Measurements from ENCODE around the gene NT5DC1. TPM values are rescaled to one million over a fixed set of nuclear protein-coding genes. Genes with fewer than 3 reads are reported as not detected.

Gene NT5DC1
- total and polyA plus RNA-seq, 10 of the 15 experiments (the other 5 are each of a cell fraction or from before 2014, with no cell fraction given): 40.8 to 140 (median 66.8) TPM

- TF ChIP-seq, protein P1, sequence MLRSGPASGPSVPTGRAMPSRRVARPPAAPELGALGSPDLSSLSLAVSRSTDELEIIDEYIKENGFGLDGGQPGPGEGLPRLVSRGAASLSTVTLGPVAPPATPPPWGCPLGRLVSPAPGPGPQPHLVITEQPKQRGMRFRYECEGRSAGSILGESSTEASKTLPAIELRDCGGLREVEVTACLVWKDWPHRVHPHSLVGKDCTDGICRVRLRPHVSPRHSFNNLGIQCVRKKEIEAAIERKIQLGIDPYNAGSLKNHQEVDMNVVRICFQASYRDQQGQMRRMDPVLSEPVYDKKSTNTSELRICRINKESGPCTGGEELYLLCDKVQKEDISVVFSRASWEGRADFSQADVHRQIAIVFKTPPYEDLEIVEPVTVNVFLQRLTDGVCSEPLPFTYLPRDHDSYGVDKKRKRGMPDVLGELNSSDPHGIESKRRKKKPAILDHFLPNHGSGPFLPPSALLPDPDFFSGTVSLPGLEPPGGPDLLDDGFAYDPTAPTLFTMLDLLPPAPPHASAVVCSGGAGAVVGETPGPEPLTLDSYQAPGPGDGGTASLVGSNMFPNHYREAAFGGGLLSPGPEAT (IDR thresholded peaks at IDR 0.05; ENCODE audit: low read depth): 0 out of 2 replicates have a peak, but pooled peaks have one; percentile 14
- TF ChIP-seq HSF1 (IDR thresholded peaks at IDR 0.05; ENCODE audit: low read depth, low read length) (no peak), NFYB (IDR thresholded peaks at IDR 0.05; ENCODE audit: insufficient read depth, low read depth, low read length) (peak; percentile 99), RELA (IDR thresholded peaks at IDR 0.05; ENCODE audit: borderline replicate concordance, partially characterized antibody) (peak; percentile 2), PAX8 (IDR thresholded peaks at IDR 0.05) (0 out of 2 replicates have a peak, but pooled peaks have one; percentile 2), BCL3 (IDR thresholded peaks at IDR 0.05; ENCODE audit: borderline replicate concordance, insufficient read depth, low read depth, low read length, poor library complexity, severe bottlenecking) (no peak), ZNF217 (IDR thresholded peaks at IDR 0.05) (no peak), CREM (IDR thresholded peaks at IDR 0.05; ENCODE audit: low read depth) (peak; percentile 57), SMARCA5 (IDR thresholded peaks at IDR 0.05) (0 out of 2 replicates have a peak, but pooled peaks have one; percentile 58), RAD51 (IDR thresholded peaks at IDR 0.05) (no peak), POU2F2 (IDR thresholded peaks at IDR 0.05; ENCODE audit: borderline replicate concordance, low read depth, low read length) (peak; percentile 82), TCF7 (IDR thresholded peaks at IDR 0.05; ENCODE audit: borderline replicate concordance) (no peak), SMAD5 (IDR thresholded peaks at IDR 0.05; ENCODE audit: low read depth) (peak; percentile 85; the same call in 1 of the 2 replicates)
- TF ChIP-seq, protein P2, sequence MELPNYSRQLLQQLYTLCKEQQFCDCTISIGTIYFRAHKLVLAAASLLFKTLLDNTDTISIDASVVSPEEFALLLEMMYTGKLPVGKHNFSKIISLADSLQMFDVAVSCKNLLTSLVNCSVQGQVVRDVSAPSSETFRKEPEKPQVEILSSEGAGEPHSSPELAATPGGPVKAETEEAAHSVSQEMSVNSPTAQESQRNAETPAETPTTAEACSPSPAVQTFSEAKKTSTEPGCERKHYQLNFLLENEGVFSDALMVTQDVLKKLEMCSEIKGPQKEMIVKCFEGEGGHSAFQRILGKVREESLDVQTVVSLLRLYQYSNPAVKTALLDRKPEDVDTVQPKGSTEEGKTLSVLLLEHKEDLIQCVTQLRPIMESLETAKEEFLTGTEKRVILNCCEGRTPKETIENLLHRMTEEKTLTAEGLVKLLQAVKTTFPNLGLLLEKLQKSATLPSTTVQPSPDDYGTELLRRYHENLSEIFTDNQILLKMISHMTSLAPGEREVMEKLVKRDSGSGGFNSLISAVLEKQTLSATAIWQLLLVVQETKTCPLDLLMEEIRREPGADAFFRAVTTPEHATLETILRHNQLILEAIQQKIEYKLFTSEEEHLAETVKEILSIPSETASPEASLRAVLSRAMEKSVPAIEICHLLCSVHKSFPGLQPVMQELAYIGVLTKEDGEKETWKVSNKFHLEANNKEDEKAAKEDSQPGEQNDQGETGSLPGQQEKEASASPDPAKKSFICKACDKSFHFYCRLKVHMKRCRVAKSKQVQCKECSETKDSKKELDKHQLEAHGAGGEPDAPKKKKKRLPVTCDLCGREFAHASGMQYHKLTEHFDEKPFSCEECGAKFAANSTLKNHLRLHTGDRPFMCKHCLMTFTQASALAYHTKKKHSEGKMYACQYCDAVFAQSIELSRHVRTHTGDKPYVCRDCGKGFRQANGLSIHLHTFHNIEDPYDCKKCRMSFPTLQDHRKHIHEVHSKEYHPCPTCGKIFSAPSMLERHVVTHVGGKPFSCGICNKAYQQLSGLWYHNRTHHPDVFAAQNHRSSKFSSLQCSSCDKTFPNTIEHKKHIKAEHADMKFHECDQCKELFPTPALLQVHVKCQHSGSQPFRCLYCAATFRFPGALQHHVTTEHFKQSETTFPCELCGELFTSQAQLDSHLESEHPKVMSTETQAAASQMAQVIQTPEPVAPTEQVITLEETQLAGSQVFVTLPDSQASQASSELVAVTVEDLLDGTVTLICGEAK (IDR thresholded peaks at IDR 0.05; ENCODE audit: borderline replicate concordance): no peak; the same call in 1 of the 2 replicates
- TF ChIP-seq, protein P3, sequence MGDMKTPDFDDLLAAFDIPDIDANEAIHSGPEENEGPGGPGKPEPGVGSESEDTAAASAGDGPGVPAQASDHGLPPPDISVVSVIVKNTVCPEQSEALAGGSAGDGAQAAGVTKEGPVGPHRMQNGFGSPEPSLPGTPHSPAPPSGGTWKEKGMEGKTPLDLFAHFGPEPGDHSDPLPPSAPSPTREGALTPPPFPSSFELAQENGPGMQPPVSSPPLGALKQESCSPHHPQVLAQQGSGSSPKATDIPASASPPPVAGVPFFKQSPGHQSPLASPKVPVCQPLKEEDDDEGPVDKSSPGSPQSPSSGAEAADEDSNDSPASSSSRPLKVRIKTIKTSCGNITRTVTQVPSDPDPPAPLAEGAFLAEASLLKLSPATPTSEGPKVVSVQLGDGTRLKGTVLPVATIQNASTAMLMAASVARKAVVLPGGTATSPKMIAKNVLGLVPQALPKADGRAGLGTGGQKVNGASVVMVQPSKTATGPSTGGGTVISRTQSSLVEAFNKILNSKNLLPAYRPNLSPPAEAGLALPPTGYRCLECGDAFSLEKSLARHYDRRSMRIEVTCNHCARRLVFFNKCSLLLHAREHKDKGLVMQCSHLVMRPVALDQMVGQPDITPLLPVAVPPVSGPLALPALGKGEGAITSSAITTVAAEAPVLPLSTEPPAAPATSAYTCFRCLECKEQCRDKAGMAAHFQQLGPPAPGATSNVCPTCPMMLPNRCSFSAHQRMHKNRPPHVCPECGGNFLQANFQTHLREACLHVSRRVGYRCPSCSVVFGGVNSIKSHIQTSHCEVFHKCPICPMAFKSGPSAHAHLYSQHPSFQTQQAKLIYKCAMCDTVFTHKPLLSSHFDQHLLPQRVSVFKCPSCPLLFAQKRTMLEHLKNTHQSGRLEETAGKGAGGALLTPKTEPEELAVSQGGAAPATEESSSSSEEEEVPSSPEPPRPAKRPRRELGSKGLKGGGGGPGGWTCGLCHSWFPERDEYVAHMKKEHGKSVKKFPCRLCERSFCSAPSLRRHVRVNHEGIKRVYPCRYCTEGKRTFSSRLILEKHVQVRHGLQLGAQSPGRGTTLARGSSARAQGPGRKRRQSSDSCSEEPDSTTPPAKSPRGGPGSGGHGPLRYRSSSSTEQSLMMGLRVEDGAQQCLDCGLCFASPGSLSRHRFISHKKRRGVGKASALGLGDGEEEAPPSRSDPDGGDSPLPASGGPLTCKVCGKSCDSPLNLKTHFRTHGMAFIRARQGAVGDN (IDR thresholded peaks at IDR 0.05): no peak
Observed at GRCh38 chr6:116279232-116280160, 178.8 kb downstream of the NT5DC1 start, which contains the start of gene TSPYL1 (continued).

All from GM12878 (cell line).